ENCODE measurements around the gene LRP1B.

- TF ChIP-seq POLR2A (IDR thresholded peaks at IDR 0.05), result no peak
- TF ChIP-seq CTCF (IDR thresholded peaks at IDR 0.05), result no peak
Measured at GRCh38 chr2:141498561-141498960, 632.3 kb downstream of the LRP1B start.
